ENCODE measurements around the gene FBXL17.

FBXL17 gene

GRCh38 chr5:107831612-107832395, 550.1 kb downstream of the FBXL17 start:
- H3K4me1 ChIP-seq (ENCODE audit: control insufficient read depth in 1 of 2, insufficient read depth in 2 of 2, low read length in 2 of 2) = no peaks in the 10 kb centered on the region

DNA sequence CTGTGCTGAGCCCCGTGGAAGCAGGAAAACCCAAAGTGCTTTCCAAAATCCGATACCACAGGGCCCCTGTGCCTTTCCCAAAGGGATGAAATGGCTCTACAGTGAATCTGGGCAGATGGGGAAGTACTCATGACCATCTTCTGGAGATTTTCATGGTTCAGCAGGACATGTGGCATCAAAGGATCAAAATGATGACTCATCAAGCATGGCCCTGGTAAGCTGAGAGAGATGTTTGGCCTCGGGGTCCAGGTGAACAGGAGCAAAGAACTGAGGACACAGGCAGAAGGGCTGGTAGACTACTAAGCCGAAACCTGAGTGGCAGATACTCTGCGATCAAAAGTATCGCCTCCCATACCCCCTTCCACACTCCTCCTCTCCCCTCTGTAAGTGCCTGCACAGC, 551.1 kb downstream of the FBXL17 start:
- Histone ChIP-seq H3K9me3 (ENCODE audit: control insufficient read depth in 1 of 2, low read length in 2 of 2) (no peaks in the 10 kb centered on the region), H3K9ac (ENCODE audit: low read depth in 1 of 2, low read length in 2 of 2) (no peak overlapping the region), H3K4me1 (ENCODE audit: control insufficient read depth in 1 of 2, insufficient read depth in 2 of 2, low read length in 2 of 2) (no peaks in the 10 kb centered on the region), H3K4me3 (ENCODE audit: low read depth in 1 of 2, low read length in 2 of 2) (no peak overlapping the region), H3K36me3 (ENCODE audit: control insufficient read depth in 1 of 2, insufficient read depth in 2 of 2, low read length in 2 of 2) (no peaks in the 10 kb centered on the region), H3K27me3 (ENCODE audit: control insufficient read depth in 1 of 2, insufficient read depth in 2 of 2, low read length in 2 of 2) (no peaks in the 10 kb centered on the region), H3K27ac (ENCODE audit: low read depth, low read length) (no peak overlapping the region)

More at GRCh38 chr5:107831612-107832395, 550.1 kb downstream of the FBXL17 start:
- H3K27ac ChIP-seq (ENCODE audit: low read depth, low read length) = no peak overlapping the region
- no peak overlapping the region for H3K4me3 ChIP-seq (ENCODE audit: low read depth in 1 of 2, low read length in 2 of 2)
- H3K36me3 ChIP-seq (ENCODE audit: control insufficient read depth in 1 of 2, insufficient read depth in 2 of 2, low read length in 2 of 2) = no peaks in the 10 kb centered on the region
- no peaks in the 10 kb centered on the region for H3K27me3 ChIP-seq (ENCODE audit: control insufficient read depth in 1 of 2, insufficient read depth in 2 of 2, low read length in 2 of 2)
- no peak overlapping the region for H3K9ac ChIP-seq (ENCODE audit: low read depth in 1 of 2, low read length in 2 of 2)
- H3K9me3 ChIP-seq (ENCODE audit: control insufficient read depth in 1 of 2, low read length in 2 of 2) = no peaks in the 10 kb centered on the region

DNA sequence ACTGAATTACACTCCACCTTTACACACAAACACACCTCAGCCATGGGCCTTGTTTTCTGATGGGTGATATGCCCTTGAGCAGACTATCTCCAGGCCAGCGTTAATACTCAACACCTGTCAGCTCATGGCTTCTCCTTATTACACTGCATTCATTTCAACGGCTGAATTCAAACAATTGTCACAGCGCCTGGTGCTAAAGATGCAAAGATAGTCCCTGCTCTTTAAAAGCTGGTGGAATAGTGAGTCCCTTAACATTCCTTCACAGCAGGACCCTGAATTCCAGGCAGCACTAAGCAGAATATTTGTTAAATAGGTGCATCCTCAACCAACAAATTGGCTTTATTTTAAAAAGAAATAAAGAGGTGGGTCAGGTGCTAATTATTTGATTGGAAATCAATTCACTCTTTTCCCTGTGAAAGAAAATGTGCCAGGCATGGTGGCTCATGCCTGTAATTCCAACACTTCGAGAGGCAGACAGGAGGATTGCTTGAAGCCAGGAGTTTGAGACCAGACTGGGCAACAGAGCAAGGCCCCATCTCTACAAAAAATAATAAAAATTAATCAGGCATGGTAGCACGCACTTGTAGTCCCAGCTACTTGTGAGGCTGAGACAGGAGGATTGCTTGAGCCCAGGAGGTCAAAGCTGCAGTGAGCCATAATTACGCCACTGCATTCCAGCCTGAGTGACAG, 555.4 kb downstream of the FBXL17 start:
- Histone ChIP-seq H3K4me1 (ENCODE audit: control insufficient read depth in 1 of 2, insufficient read depth in 2 of 2, low read length in 2 of 2) (no peaks in the 10 kb centered on the region), H3K4me3 (ENCODE audit: low read depth in 1 of 2, low read length in 2 of 2) (no peak overlapping the region)

GRCh38 chr5:107824821-107825220, 557.1 kb downstream of the FBXL17 start:
- no peaks in the 10 kb centered on the region for H3K27me3 ChIP-seq (ENCODE audit: control insufficient read depth in 1 of 2, insufficient read depth in 2 of 2, low read length in 2 of 2)
- H3K4me1 ChIP-seq (ENCODE audit: control insufficient read depth in 1 of 2, insufficient read depth in 2 of 2, low read length in 2 of 2) = no peaks in the 10 kb centered on the region
- no peaks in the 10 kb centered on the region for H3K36me3 ChIP-seq (ENCODE audit: control insufficient read depth in 1 of 2, insufficient read depth in 2 of 2, low read length in 2 of 2)
- H3K9ac ChIP-seq (ENCODE audit: low read depth in 1 of 2, low read length in 2 of 2) = no peak overlapping the region
- H3K27ac ChIP-seq (ENCODE audit: low read depth, low read length) = no peak overlapping the region
- H3K9me3 ChIP-seq (ENCODE audit: control insufficient read depth in 1 of 2, low read length in 2 of 2) = no peaks in the 10 kb centered on the region
- no peak overlapping the region for H3K4me3 ChIP-seq (ENCODE audit: low read depth in 1 of 2, low read length in 2 of 2)

More for the DNA sequence above, 555.4 kb downstream of the FBXL17 start:
- no peaks in the 10 kb centered on the region for H3K9me3 ChIP-seq (ENCODE audit: control insufficient read depth in 1 of 2, low read length in 2 of 2)
- no peak overlapping the region for H3K9ac ChIP-seq (ENCODE audit: low read depth in 1 of 2, low read length in 2 of 2)
- H3K27me3 ChIP-seq (ENCODE audit: control insufficient read depth in 1 of 2, insufficient read depth in 2 of 2, low read length in 2 of 2) = no peaks in the 10 kb centered on the region
- H3K36me3 ChIP-seq (ENCODE audit: control insufficient read depth in 1 of 2, insufficient read depth in 2 of 2, low read length in 2 of 2) = no peaks in the 10 kb centered on the region
- H3K27ac ChIP-seq (ENCODE audit: low read depth, low read length) = no peak overlapping the region

DNA sequence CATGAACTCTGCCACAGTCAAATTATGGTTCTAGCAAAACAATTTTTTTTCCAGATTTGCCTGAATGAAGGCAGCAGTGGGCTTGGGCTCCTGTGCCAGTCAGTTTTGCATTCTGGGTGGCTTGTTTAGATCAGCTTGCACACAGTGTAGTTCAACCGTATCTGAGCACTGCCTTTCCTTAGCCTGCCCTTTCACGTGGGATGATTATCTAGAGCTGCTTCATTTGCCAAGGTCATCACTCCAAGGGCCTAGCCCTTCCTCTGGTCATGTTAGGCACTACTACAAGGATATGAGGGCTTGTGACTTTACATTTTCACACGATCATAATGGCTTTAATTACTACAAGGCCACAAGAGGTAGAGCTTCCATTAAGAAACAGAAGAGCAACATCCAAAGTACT, 560.6 kb downstream of the FBXL17 start:
- H3K9me3 ChIP-seq (ENCODE audit: control insufficient read depth in 1 of 2, low read length in 2 of 2) = no peaks in the 10 kb centered on the region
- H3K27me3 ChIP-seq (ENCODE audit: control insufficient read depth in 1 of 2, insufficient read depth in 2 of 2, low read length in 2 of 2) = no peaks in the 10 kb centered on the region
- H3K27ac ChIP-seq (ENCODE audit: low read depth, low read length) = no peak overlapping the region
- H3K36me3 ChIP-seq (ENCODE audit: control insufficient read depth in 1 of 2, insufficient read depth in 2 of 2, low read length in 2 of 2) = no peaks in the 10 kb centered on the region
- no peak overlapping the region for H3K9ac ChIP-seq (ENCODE audit: low read depth in 1 of 2, low read length in 2 of 2)
- H3K4me3 ChIP-seq (ENCODE audit: low read depth in 1 of 2, low read length in 2 of 2) = no peak overlapping the region
- no peaks in the 10 kb centered on the region for H3K4me1 ChIP-seq (ENCODE audit: control insufficient read depth in 1 of 2, insufficient read depth in 2 of 2, low read length in 2 of 2)

DNA sequence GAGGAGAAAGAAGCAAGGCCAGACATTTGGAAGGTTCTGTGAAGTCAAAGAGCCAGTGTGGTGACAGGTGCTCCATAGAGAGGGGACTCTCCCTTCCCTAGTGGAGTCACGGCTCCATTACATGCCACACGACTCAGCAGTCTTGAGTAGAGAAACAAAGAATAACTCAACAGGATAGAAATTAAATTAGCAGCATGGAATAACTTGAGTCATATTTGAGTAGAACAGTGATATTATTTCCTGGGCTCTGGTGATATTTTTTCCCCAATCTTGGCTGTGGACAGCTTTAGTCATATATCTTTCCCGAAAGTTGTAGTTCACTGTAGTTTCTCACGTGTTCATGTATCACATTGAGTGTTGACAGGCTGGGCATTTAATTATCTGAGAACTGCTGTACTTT, 561.5 kb downstream of the FBXL17 start:
- Histone ChIP-seq H3K4me3 (ENCODE audit: low read depth in 1 of 2, low read length in 2 of 2) (no peak overlapping the region), H3K27ac (ENCODE audit: low read depth, low read length) (no peak overlapping the region)

GRCh38 chr5:107817951-107818350, 563.9 kb downstream of the FBXL17 start:
- H3K27ac ChIP-seq (ENCODE audit: low read depth, low read length) = no peak overlapping the region
- no peak overlapping the region for H3K4me3 ChIP-seq (ENCODE audit: low read depth in 1 of 2, low read length in 2 of 2)
- H3K27me3 ChIP-seq (ENCODE audit: control insufficient read depth in 1 of 2, insufficient read depth in 2 of 2, low read length in 2 of 2) = no peaks in the 10 kb centered on the region
- no peak overlapping the region for H3K9ac ChIP-seq (ENCODE audit: low read depth in 1 of 2, low read length in 2 of 2)
- H3K36me3 ChIP-seq (ENCODE audit: control insufficient read depth in 1 of 2, insufficient read depth in 2 of 2, low read length in 2 of 2) = no peaks in the 10 kb centered on the region
- no peaks in the 10 kb centered on the region for H3K4me1 ChIP-seq (ENCODE audit: control insufficient read depth in 1 of 2, insufficient read depth in 2 of 2, low read length in 2 of 2)
- H3K9me3 ChIP-seq (ENCODE audit: control insufficient read depth in 1 of 2, low read length in 2 of 2) = no peaks in the 10 kb centered on the region

More for the DNA sequence above, 561.5 kb downstream of the FBXL17 start:
- H3K4me1 ChIP-seq (ENCODE audit: control insufficient read depth in 1 of 2, insufficient read depth in 2 of 2, low read length in 2 of 2) = no peaks in the 10 kb centered on the region
- H3K9me3 ChIP-seq (ENCODE audit: control insufficient read depth in 1 of 2, low read length in 2 of 2) = no peaks in the 10 kb centered on the region
- H3K27me3 ChIP-seq (ENCODE audit: control insufficient read depth in 1 of 2, insufficient read depth in 2 of 2, low read length in 2 of 2) = no peaks in the 10 kb centered on the region
- no peaks in the 10 kb centered on the region for H3K36me3 ChIP-seq (ENCODE audit: control insufficient read depth in 1 of 2, insufficient read depth in 2 of 2, low read length in 2 of 2)
- no peak overlapping the region for H3K9ac ChIP-seq (ENCODE audit: low read depth in 1 of 2, low read length in 2 of 2)

DNA sequence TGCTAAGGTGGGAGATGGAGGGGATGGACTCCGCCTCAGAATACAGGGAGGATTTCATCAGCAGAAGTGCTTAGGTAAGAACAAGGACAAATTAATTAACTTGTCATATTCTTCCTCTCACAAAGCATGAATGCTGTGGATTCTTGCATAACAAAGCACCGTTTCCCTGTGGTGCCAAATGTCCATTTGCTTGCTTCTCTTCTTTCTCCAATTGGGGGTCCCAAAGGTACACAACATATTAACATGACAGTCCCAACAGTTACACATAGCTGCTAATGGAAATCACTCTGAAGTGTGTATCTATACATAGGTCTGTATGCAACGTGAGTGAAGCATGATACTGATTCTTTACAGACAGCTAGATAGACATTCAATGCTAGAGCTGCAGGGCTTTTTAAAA, 564.5 kb downstream of the FBXL17 start:
- Histone ChIP-seq H3K27ac (ENCODE audit: low read depth, low read length) (no peak overlapping the region), H3K4me3 (ENCODE audit: low read depth in 1 of 2, low read length in 2 of 2) (no peak overlapping the region), H3K9me3 (ENCODE audit: control insufficient read depth in 1 of 2, low read length in 2 of 2) (no peaks in the 10 kb centered on the region)

GRCh38 chr5:107815109-107815508, 566.8 kb downstream of the FBXL17 start:
- Histone ChIP-seq H3K27me3 (ENCODE audit: control insufficient read depth in 1 of 2, insufficient read depth in 2 of 2, low read length in 2 of 2) (no peaks in the 10 kb centered on the region), H3K27ac (ENCODE audit: low read depth, low read length) (no peak overlapping the region), H3K9ac (ENCODE audit: low read depth in 1 of 2, low read length in 2 of 2) (no peak overlapping the region), H3K4me3 (ENCODE audit: low read depth in 1 of 2, low read length in 2 of 2) (no peak overlapping the region), H3K9me3 (ENCODE audit: control insufficient read depth in 1 of 2, low read length in 2 of 2) (no peaks in the 10 kb centered on the region), H3K4me1 (ENCODE audit: control insufficient read depth in 1 of 2, insufficient read depth in 2 of 2, low read length in 2 of 2) (no peaks in the 10 kb centered on the region), H3K36me3 (ENCODE audit: control insufficient read depth in 1 of 2, insufficient read depth in 2 of 2, low read length in 2 of 2) (no peaks in the 10 kb centered on the region)

More for the DNA sequence above, 564.5 kb downstream of the FBXL17 start:
- no peak overlapping the region for H3K9ac ChIP-seq (ENCODE audit: low read depth in 1 of 2, low read length in 2 of 2)
- no peaks in the 10 kb centered on the region for H3K36me3 ChIP-seq (ENCODE audit: control insufficient read depth in 1 of 2, insufficient read depth in 2 of 2, low read length in 2 of 2)
- no peaks in the 10 kb centered on the region for H3K27me3 ChIP-seq (ENCODE audit: control insufficient read depth in 1 of 2, insufficient read depth in 2 of 2, low read length in 2 of 2)
- H3K4me1 ChIP-seq (ENCODE audit: control insufficient read depth in 1 of 2, insufficient read depth in 2 of 2, low read length in 2 of 2) = no peaks in the 10 kb centered on the region

- Histone ChIP-seq H3K27me3 (ENCODE audit: control insufficient read depth in 1 of 2, insufficient read depth in 2 of 2, low read length in 2 of 2) (no peaks in the 10 kb centered on the region), H3K9me3 (ENCODE audit: control insufficient read depth in 1 of 2, low read length in 2 of 2) (no peaks in the 10 kb centered on the region), H3K36me3 (ENCODE audit: control insufficient read depth in 1 of 2, insufficient read depth in 2 of 2, low read length in 2 of 2) (no peaks in the 10 kb centered on the region), H3K4me1 (ENCODE audit: control insufficient read depth in 1 of 2, insufficient read depth in 2 of 2, low read length in 2 of 2) (no peaks in the 10 kb centered on the region), H3K9ac (ENCODE audit: low read depth in 1 of 2, low read length in 2 of 2) (no peak overlapping the region), H3K27ac (ENCODE audit: low read depth, low read length) (no peak overlapping the region), H3K4me3 (ENCODE audit: low read depth in 1 of 2, low read length in 2 of 2) (no peak overlapping the region)
Observed at GRCh38 chr5:107814183-107814827, 567.6 kb downstream of the FBXL17 start.

Data from duodenal mucosa (tissue), 2 donors.